Hepatocyte (in vitro differentiated cells): ENCODE measurements around the gene WSCD2. TPM values are rescaled to one million over a fixed set of nuclear protein-coding genes. Genes with fewer than 3 reads are reported as not detected.

Source experiments
- DNase-seq: peaks from one replicate; pipeline ENCODE4 v3.0.0-alpha.2; 2016; ENCODE audit warnings: low spot score
- H2AFZ ChIP-seq: fragments of 200-600 bp; sonication (generic); 2 replicates; pipeline ENCODE4 v1.6.0; 2016; ENCODE audit warnings: antibody characterized with exemption, mild to moderate bottlenecking
- H3K27ac ChIP-seq: fragments of 200-600 bp; sonication (generic); 2 replicates; pipeline ENCODE4 v1.5.1; 2016; ENCODE audit warnings: mild to moderate bottlenecking
- H3K27me3 ChIP-seq: fragments of 200-600 bp; sonication (generic); 2 replicates; pipeline ENCODE4 v1.6.1; 2016
- H3K36me3 ChIP-seq: fragments of 200-600 bp; sonication (generic); replicated peaks from 2 replicates; pipeline ENCODE4 v1.5.1; 2016; ENCODE audit warnings: low read depth; ENCODE audit not compliant: insufficient read depth
- H3K4me1 ChIP-seq: fragments of 200-600 bp; sonication (generic); 2 replicates; pipeline ENCODE4 v1.5.1; 2016; ENCODE audit warnings: mild to moderate bottlenecking, moderate library complexity; ENCODE audit not compliant: insufficient read depth
- H3K4me2 ChIP-seq: fragments of 200-600 bp; sonication (generic); 2 replicates; pipeline ENCODE4 v1.6.0; 2016
- H3K4me3 ChIP-seq: fragments of 200-600 bp; sonication (generic); 2 replicates; pipeline ENCODE4 v1.5.1; 2016; ENCODE audit warnings: mild to moderate bottlenecking
- H3K79me2 ChIP-seq: fragments of 200-600 bp; sonication (generic); 2 replicates; pipeline ENCODE4 v1.6.0; 2017; ENCODE audit warnings: mild to moderate bottlenecking
- H3K9me2 ChIP-seq: fragments of 200-600 bp; sonication (generic); replicated peaks from 2 replicates; pipeline ENCODE4 v1.6.0; 2017; ENCODE audit warnings: mild to moderate bottlenecking; ENCODE audit not compliant: insufficient read depth
- H3K9me3 ChIP-seq: fragments of 200-600 bp; sonication (generic); 2 replicates; pipeline ENCODE4 v1.5.1; 2016; ENCODE audit warnings: low read depth, mild to moderate bottlenecking
- H4K20me1 ChIP-seq: fragments of 200-600 bp; sonication (generic); 2 replicates; pipeline ENCODE4 v1.6.0; 2016; ENCODE audit warnings: mild to moderate bottlenecking; ENCODE audit not compliant: insufficient read depth, poor library complexity, severe bottlenecking
- CTCF ChIP-seq: fragments of 200-600 bp; sonication (generic); IDR thresholded peaks from 2 replicates; pipeline ENCODE4 v1.5.1; 2016; ENCODE audit warnings: antibody characterized with exemption, mild to moderate bottlenecking; ENCODE audit not compliant: poor library complexity
- EZH2 ChIP-seq: fragments of 200-600 bp; sonication (generic); IDR thresholded peaks from 2 replicates; pipeline ENCODE4 v1.6.1; 2016; ENCODE audit warnings: antibody characterized with exemption, mild to moderate bottlenecking, borderline replicate concordance
- EZH2phosphoT487 ChIP-seq: fragments of 200-600 bp; sonication (generic); IDR thresholded peaks from one replicate; pipeline ENCODE4 v1.6.1; 2018; ENCODE audit warnings: antibody characterized with exemption, mild to moderate bottlenecking, low read depth, moderate library complexity; ENCODE audit not compliant: unreplicated experiment, severe bottlenecking
- WGBS: methylation state at CpG from one replicate; pipeline ENCODE4 v1.1.6; 2016; ENCODE audit warnings: low lambda C conversion rate; ENCODE audit errors: missing lambda C conversion rate; 5-methylcytosine and 5-hydroxymethylcytosine counted together
- polyA plus RNA-seq: library from polyadenylated mRNA; unstranded; fragments of >200 nt; fragmentation: Nextera tagmentation; extraction: Ambion mirVana; gene quantifications from 2 replicates; pipeline ENCODE4 v1.2.1, GENCODE V29; 2016
- total RNA-seq: library from RNA; depleted of rRNA; stranded (reverse); fragments of >200 nt; gene quantifications from 2 replicates; pipeline ENCODE4 v1.2.3, GENCODE V29; 2014

WSCD2 gene
- total RNA-seq (3.8 and 4.2 TPM in 2 replicates), polyA plus RNA-seq (2.1 and 4.3 TPM in 2 replicates)

DNA sequence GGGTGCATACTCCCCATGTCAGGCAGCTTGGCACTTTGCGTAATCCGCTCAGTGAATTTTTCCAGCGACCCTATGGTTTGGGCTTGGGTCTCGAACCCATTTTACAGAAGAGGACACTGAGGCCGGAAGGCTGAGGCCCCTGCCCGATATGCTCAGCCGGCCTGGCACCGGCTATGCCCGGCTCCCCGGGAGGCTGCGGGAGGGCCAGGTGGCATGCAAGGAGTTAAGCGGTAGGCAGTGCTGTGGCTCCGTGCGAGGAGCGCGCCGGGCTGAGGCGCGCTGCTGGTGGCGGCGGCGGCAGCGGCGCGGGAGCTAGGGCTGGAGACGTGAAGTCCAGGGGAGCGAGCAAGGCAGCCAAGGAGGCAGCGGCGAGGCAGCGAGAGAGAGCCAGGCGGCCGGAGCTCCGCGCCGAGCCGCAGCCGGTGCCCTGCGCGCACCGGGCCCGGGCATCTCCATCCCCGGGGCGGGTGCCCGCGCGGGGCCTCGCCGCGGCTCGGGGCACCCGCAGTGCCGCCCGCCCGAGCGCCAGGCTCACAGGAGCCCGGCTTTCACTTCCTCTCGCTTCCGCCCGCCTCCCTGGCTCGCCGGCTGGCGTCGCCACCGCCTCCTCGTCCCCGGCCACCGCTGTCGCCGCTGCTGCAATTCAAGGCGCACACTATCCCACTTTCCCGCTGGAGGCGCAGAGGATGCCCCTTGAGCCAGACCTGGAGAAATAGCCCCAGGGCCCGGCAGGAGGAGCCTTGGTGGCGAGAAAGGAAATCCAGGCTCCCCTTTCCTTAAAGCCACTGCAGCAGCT, at the start of gene WSCD2:
TSS of gene WSCD2 (plus strand) at position 272 of the 796 bp plus-strand sequence. CDS start 66,545 bp downstream, outside the sequence.
- no peaks in the 10 kb centered on the region for H3K4me1 ChIP-seq
- no peaks in the 10 kb centered on the region for H3K36me3 ChIP-seq
- H3K9me3 ChIP-seq: no peaks in the 10 kb centered on the region
- H3K27me3 ChIP-seq: peaks cover 56% of the 10 kb centered on the region
- H3K4me3 ChIP-seq: peak within 1 kb of the TSS; percentile 35
- no peaks in the 10 kb centered on the region for H3K9me2 ChIP-seq
- H4K20me1 ChIP-seq: no peaks in the 10 kb centered on the region
- H2AFZ ChIP-seq: peak within 1 kb of the TSS; percentile 33
- DNase-seq: peak; percentile 82
- peak within 1 kb of the TSS; percentile 86 for H3K4me2 ChIP-seq
- WGBS: 5% methylated on average over 69 of the region's 74 CpGs
- no peaks in the 10 kb centered on the region for H3K79me2 ChIP-seq
- TF ChIP-seq EZH2: no peak
- TF ChIP-seq CTCF: peak; percentile 43
- no peak within 1 kb of the TSS for H3K27ac ChIP-seq

DNA sequence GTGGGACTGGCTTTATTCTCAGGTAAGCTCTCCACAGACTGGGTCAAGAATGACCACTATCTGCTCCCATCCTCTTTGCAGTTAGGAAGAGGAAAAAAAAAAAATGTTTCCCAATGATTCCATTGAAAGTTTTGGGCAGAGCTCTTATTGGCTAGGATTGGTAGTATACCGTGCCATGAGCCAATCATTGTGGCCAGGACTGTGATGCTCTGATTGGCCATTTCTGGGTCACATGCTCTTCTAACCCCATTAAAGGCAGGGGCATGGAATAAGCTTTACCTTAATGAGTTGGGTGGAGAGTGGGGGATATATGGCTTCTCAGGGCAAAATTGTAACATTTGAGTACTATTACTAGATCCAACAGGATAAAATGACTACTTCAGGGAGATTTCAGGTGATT, 49.4 kb upstream of the WSCD2 start:
- H3K36me3 ChIP-seq: no peaks in the 10 kb centered on the region
- no peaks in the 10 kb centered on the region for H4K20me1 ChIP-seq
- H3K27ac ChIP-seq: no peak overlapping the region
- DNase-seq: no peak
- no peaks in the 10 kb centered on the region for H3K9me3 ChIP-seq
- H3K9me2 ChIP-seq: no peaks in the 10 kb centered on the region
- H3K4me3 ChIP-seq: no peak overlapping the region
- peaks cover 4% of the 10 kb centered on the region for H3K27me3 ChIP-seq
- no peak for TF ChIP-seq CTCF
- TF ChIP-seq EZH2: no peak
- no peak for TF ChIP-seq EZH2phosphoT487
- no peaks in the 10 kb centered on the region for H3K4me1 ChIP-seq
- 100% methylated on average over 1 of the region's 1 CpG for WGBS
- H2AFZ ChIP-seq: no peak overlapping the region
- no peaks in the 10 kb centered on the region for H3K79me2 ChIP-seq
- no peak overlapping the region for H3K4me2 ChIP-seq

- 73% methylated on average over 7 of the region's 7 CpGs for WGBS
- no peaks in the 10 kb centered on the region for H3K27me3 ChIP-seq
- no peaks in the 10 kb centered on the region for H3K4me1 ChIP-seq
- H3K4me2 ChIP-seq: no peak overlapping the region
- H3K9me3 ChIP-seq: no peaks in the 10 kb centered on the region
- no peaks in the 10 kb centered on the region for H3K79me2 ChIP-seq
- no peak overlapping the region for H3K4me3 ChIP-seq
- H4K20me1 ChIP-seq: no peaks in the 10 kb centered on the region
- TF ChIP-seq EZH2 (no peak), EZH2phosphoT487 (no peak), CTCF (no peak)
- DNase-seq: no peak
- H2AFZ ChIP-seq: no peak overlapping the region
- H3K27ac ChIP-seq: no peak overlapping the region
- no peaks in the 10 kb centered on the region for H3K36me3 ChIP-seq
- H3K9me2 ChIP-seq: no peaks in the 10 kb centered on the region
Observed at GRCh38 chr12:108080363-108080762, 48.7 kb upstream of the WSCD2 start.
